Stimulated activated CD4-positive, alpha-beta T cell treated with anti-CD3 and anti-CD28 coated beads, Interleukin-2, amount 100 ng/mL, for 24 hours (primary cell): ENCODE results near the gene C5orf24.
"Not testable (repeated sequence)": the region's sequence is repeated elsewhere in the genome, so short reads cannot be mapped to it uniquely, and the experiment has no call there.

Experiments
- DNase-seq, 2 donors: peaks; one replicate each; pipeline ENCODE4 v3.0.0-alpha.2; 2020

Gene C5orf24

DNA sequence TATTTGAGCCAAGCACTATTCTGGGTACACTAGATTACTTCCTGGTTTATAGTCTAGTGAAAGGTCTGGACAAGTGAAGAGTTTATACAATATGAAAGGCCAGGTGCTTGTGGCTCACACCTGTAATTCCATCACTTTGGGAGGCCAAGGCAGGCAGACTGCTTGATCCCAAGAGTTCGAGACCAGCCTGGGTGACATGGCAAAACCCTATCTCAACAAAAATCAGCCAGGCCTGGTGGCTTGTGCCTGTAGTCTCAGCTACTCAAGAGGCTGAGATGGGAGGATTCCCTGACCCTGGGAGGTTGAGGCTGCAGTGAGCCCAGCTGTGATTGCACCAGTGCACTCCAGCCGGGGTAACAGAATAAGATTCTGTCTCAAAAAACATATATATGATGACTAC is 18.9 kb downstream of the C5orf24 start:
- DNase-seq = no peak

GRCh38 chr5:134873494-134873893 is 27.7 kb downstream of the C5orf24 start:
- DNase-seq = peak; percentile 20 to 22

GRCh38 chr5:134873987-134874830 is 28.4 kb downstream of the C5orf24 start, which contains the start of gene TXNDC15:
TSS of gene TXNDC15 (plus strand) at chr5:134874371. CDS start at chr5:134874428, 57 bp downstream.
- DNase-seq = peak; percentile 81 to 82

- peak; percentile 49 to 53 for DNase-seq
These were observed 29.3 kb downstream of the C5orf24 start for GRCh38 chr5:134874831-134875655.

DNA sequence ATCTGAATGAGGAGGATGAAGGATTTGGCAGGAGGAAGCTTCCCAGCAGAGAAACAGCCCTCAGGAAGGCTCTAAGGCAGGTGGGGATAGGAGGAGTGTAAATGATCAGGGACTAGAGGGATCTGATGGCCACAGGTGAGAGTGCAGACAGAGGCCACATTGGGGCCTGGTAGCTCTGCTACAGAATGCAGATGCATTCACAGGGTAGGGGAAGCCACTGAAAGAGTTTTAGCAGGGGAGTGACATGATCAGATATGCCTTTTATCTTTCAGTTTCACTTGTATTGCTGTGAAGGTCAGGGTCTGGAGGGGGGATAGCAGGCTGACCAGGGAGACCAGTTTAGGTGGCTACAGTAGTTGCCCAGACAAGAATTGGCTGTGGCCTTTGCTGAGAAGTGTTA is 31.4 kb downstream of the C5orf24 start:
- no peak for DNase-seq

GRCh38 chr5:134878403-134878802 is 32.6 kb downstream of the C5orf24 start:
- DNase-seq = no peak

DNA sequence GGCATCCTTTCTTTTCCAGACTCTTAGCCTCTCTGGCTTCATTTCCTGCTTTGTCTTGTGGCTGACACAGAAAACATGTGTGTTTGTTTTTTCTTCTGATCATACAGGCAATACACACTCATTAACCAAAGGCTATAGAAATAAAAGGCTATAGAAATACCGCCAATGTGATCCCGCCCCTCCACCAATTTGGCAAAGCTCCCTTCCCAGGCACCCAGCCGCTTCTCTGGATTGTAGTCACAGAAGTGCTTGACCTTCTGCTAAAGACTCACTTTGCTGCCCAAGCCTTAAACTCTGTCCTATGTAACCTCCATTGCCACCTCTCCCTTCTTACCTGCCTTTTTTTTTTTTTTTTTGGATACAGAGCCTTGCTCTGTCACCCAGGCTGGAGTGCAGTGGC is 33.7 kb downstream of the C5orf24 start:
- no peak for DNase-seq

- DNase-seq = not testable (repeated sequence)
These were observed 35.2 kb downstream of the C5orf24 start for GRCh38 chr5:134880937-134881336.

DNA sequence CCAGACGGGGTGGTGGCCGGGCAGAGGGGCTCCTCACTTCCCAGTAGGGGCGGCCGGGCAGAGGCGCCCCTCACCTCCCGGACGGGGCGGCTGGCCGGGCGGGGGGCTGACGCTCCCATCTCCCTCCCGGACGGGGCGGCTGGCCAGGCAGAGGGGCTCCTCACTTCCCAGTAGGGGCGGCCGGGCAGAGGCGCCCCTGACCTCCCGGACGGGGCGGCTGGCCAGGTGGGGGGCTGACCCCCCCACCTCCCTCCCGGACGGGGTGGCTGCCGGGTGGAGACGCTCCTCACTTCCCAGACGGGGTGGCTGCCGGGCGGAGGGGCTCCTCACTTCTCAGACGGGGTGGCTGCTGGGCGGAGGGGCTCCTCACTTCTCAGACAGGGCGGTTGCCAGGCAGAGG is 35.9 kb downstream of the C5orf24 start:
- not testable (repeated sequence) for DNase-seq

GRCh38 chr5:134887593-134888159 is 41.9 kb downstream of the C5orf24 start:
- DNase-seq = no peak

- no peak for DNase-seq
These were observed 43.6 kb downstream of the C5orf24 start for GRCh38 chr5:134889335-134889734.

DNA sequence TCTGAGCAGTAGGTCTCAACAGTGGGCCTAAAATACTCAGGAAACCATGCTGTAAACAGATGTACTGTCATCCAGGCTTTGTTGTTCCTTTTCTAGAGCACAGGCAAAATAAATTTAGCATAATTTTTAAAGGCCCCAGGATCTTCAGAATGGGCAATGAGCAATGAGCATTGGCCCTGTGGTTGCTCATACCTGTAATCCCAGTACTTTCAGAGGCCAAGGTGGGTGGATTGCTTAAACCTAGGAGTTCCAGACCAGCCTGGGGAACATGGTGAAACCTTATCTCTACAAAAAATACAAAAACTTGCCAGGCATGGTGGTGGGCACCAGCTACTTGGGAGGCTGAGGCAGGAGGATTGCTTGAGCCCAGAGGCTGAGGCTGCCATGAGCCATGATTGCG is 45.7 kb downstream of the C5orf24 start:
- DNase-seq = no peak

GRCh38 chr5:134892282-134892681 is 46.5 kb downstream of the C5orf24 start:
- DNase-seq = no peak

GRCh38 chr5:134892926-134893325 is 47.2 kb downstream of the C5orf24 start:
- no peak for DNase-seq

- DNase-seq = no peak
These were observed 48.2 kb downstream of the C5orf24 start for GRCh38 chr5:134893748-134894505.

DNA sequence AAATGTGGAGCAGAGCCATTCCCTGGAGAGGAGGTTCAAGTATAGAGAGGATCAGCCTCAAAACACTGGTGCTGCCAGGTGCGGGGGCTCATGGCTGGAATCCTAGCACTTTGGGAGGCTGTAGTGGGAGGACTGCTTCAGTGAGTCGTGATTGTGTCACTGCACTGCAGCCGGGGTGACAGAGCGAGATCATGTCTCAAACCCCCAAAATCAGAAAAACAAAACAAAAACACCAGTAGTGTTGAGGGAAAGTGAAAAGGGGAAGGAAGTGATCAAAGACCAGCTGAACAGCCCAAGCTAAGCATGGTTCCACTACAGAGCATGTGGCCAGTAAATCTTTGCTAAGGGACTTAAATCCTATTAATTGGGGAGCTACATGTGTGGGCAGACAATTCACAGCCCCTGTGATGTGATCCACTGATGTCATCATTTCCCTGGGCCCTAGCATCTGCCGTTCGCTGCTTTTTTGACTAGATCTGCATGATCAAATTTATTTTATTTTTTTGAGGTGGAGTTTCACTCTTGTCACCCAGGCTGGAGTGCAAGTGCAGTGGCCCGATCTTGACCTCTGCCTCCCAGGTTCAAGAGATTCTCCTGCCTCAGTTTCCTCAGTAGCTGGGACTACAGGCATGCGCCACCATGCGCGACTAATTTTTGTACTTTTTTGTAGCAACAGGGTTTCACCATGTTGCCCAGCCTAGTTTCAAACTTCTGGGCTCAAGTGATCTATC is 56.5 kb downstream of the C5orf24 start:
- no peak for DNase-seq

- DNase-seq = peak; percentile 93 to 95
These were observed 59.0 kb downstream of the C5orf24 start, which contains the start of gene PCBD2 for GRCh38 chr5:134904610-134905245. TSS of gene PCBD2 (plus strand) at chr5:134905131. CDS start at chr5:134905140, 9 bp downstream.

- DNase-seq = peak; percentile 63 to 68
These were observed 59.7 kb downstream of the C5orf24 start for GRCh38 chr5:134905246-134905996.

DNA sequence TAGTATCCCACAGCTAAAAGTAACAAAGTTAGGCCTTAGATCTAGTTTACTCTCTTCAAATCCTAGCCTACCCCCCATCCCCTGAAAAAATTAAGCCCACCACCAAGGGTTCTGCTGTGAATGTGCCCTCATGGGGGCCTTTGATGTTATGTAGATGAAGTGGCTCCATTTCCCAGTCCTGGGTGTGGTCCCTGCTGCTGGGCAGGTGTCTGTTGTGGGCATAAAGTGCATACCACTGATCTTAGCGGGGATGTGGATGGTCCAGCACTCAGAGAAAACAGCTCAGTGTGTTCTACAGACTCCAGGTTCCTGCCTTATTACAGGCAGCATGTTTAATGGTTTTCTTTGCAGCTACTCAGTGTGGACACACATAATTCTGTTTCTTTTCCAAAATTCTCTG is 61.0 kb downstream of the C5orf24 start:
- DNase-seq = no peak
